Central memory CD4-positive, alpha-beta T cell (primary cell): ENCODE results near the gene NUMB.

Experiments used
- DNase-seq: peaks from one replicate; pipeline ENCODE4 v3.0.0; 2022

The NUMB gene

GRCh38 chr14:73241481-73242165 is 216.7 kb downstream of the NUMB start:
- DNase-seq: no peak

- DNase-seq: no peak
Observed at GRCh38 chr14:73240816-73241480, 217.4 kb downstream of the NUMB start.

GRCh38 chr14:73239393-73240241 is 218.7 kb downstream of the NUMB start:
- DNase-seq: no peak

- DNase-seq: no peak
Observed at GRCh38 chr14:73238941-73239340, 219.4 kb downstream of the NUMB start.

GRCh38 chr14:73238424-73238852 is 219.9 kb downstream of the NUMB start:
- DNase-seq: no peak

- DNase-seq: no peak
Observed at GRCh38 chr14:73237786-73238423, 220.4 kb downstream of the NUMB start.

GRCh38 chr14:73237219-73237785 is 221.0 kb downstream of the NUMB start, which contains the start of gene PAPLN:
PAPLN (plus strand) TSS chr14:73237506; CDS start chr14:73239779, 2,273 bp downstream.
- no peak for DNase-seq

- no peak for DNase-seq
Observed at GRCh38 chr14:73236752-73237218, 221.6 kb downstream of the NUMB start.

- DNase-seq: no peak
Observed at GRCh38 chr14:73236157-73236556, 222.2 kb downstream of the NUMB start.

GRCh38 chr14:73235531-73236155 is 222.7 kb downstream of the NUMB start:
- no peak for DNase-seq

- DNase-seq: no peak
Observed at GRCh38 chr14:73234586-73235394, 223.6 kb downstream of the NUMB start.

GRCh38 chr14:73234029-73234428 is 224.3 kb downstream of the NUMB start:
- DNase-seq: no peak

GRCh38 chr14:73233564-73233963 is 224.8 kb downstream of the NUMB start:
- DNase-seq: no peak

- no peak for DNase-seq
Observed at GRCh38 chr14:73232984-73233383, 225.4 kb downstream of the NUMB start.

- no peak for DNase-seq
Observed at GRCh38 chr14:73231981-73232851, 226.1 kb downstream of the NUMB start.

GRCh38 chr14:73230051-73230450 is 228.3 kb downstream of the NUMB start:
- DNase-seq: no peak

- DNase-seq: no peak
Observed at GRCh38 chr14:73227812-73228781, 230.2 kb downstream of the NUMB start.

- no peak for DNase-seq
Observed at GRCh38 chr14:73225496-73225895, 232.8 kb downstream of the NUMB start.
